Measurements from ENCODE around the gene IFIT3.

IFIT3 gene

DNA sequence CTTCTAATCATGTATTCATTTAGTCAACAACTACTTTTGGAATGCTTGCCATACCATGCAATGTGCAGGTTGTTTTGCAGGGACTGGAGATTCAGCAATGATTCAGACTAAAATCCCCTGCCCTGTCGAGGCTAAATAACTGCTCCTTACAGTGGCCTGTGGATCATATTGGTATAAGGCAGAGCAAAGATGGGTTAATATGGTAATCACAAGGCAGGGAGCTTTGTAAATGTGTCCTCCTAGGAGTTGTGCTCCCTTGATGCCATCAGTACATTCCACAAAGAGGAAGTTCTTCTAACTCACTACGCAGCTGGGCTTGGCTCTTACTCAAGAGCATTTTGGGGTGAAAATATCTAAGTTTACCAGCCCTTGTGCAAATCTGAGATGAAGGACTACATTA, 26.6 kb upstream of the IFIT3 start:
- Histone ChIP-seq H3K9ac (ENCODE audit: insufficient read length) (peak overlapping the region; percentile 67), H3K27ac (peak overlapping the region; percentile 68; the same call in 1 of the 2 replicates), H3K36me3 (ENCODE audit: insufficient read depth, low read length) (no peaks in the 10 kb centered on the region), H3K4me3 (peak overlapping the region; percentile 75), H3K9me3 (ENCODE audit: low read depth, low read length) (no peaks in the 10 kb centered on the region)
- DNase-seq (ENCODE audit: low read depth, low spot score): no peak
- TF ChIP-seq POLR2AphosphoS5 (IDR thresholded peaks at IDR 0.05; ENCODE audit: borderline replicate concordance, low read depth, low read length) (no peak), EZH2 (IDR thresholded peaks at IDR 0.05) (no peak), FOXP2 (optimal IDR thresholded peaks at IDR 0.05; ENCODE audit: control extremely low read depth, extremely low read length, insufficient read depth) (no peak)

DNA sequence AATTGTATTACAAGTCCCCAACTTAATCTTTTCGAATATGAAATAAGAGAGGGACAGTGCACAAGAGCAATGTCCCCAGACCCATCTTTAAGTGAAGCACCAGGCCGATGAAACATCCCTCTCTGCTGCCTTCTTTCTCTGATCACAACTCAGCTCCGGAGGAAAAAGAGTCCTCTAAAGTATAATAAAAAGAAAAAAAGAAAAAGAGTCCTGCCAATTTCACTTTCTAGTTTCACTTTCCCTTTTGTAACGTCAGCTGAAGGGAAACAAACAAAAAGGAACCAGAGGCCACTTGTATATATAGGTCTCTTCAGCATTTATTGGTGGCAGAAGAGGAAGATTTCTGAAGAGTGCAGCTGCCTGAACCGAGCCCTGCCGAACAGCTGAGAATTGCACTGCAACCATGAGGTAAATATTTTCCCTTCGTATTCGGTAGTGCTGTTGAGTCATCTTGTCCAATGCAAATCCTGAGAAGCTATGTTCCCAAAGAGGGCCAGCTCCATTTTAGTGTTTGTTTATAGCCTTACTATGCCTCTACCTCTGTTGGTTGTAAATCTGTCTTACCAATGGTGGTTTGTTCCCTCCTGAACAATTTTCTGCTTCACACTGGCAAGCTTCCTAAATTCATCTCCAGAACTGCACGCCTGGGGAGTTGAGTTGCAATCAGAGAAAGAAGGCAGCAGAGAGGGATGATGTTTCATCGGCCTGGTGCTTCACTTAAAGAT, 25.9 kb upstream of the IFIT3 start, which contains the start of gene IFIT2:
Gene IFIT2, plus strand, starts transcription at position 326 of the 725 bp plus-strand sequence. Its CDS starts 78 bp downstream, at position 404.
- Histone ChIP-seq H3K9me3 (ENCODE audit: low read depth, low read length) (no peaks in the 10 kb centered on the region), H3K4me3 (peak within 1 kb of the TSS; percentile 75), H3K9ac (ENCODE audit: insufficient read length) (peak within 1 kb of the TSS; percentile 67), H3K27ac (peak within 1 kb of the TSS; percentile 68; the same call in 1 of the 2 replicates), H3K36me3 (ENCODE audit: insufficient read depth, low read length) (no peaks in the 10 kb centered on the region)
- TF ChIP-seq FOXP2 (optimal IDR thresholded peaks at IDR 0.05; ENCODE audit: control extremely low read depth, extremely low read length, insufficient read depth): no peak
- no peak for TF ChIP-seq POLR2AphosphoS5 (IDR thresholded peaks at IDR 0.05; ENCODE audit: borderline replicate concordance, low read depth, low read length)
- no peak for DNase-seq (ENCODE audit: low read depth, low spot score)

DNA sequence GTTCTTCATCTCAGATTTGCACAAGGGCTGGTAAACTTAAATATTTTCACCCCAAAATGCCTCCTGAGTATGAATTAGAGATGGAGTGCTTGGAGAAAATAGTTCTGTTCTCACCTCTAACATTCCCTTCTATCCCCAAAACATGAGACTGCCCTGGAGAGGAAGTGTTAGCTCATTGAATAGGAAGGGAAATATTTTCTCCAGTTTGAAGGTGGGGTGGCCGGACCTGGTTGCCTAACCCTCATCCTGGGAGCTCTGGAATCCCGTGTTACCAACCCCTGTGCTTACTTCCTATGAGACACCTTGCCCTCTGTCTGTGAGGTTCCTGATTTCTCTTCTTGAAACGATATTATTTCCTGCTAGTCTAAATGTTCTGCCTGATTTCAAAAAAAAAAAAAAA, 25.2 kb upstream of the IFIT3 start:
- DNase-seq (ENCODE audit: low read depth, low spot score): no peak
- no peak overlapping the region for H3K27ac ChIP-seq
- H3K4me3 ChIP-seq: peak overlapping the region; percentile 75
- no peaks in the 10 kb centered on the region for H3K9me3 ChIP-seq (ENCODE audit: low read depth, low read length)
- TF ChIP-seq FOXP2 (optimal IDR thresholded peaks at IDR 0.05; ENCODE audit: control extremely low read depth, extremely low read length, insufficient read depth) (no peak), POLR2AphosphoS5 (IDR thresholded peaks at IDR 0.05; ENCODE audit: borderline replicate concordance, low read depth, low read length) (no peak), EZH2 (IDR thresholded peaks at IDR 0.05) (no peak)
- H3K36me3 ChIP-seq (ENCODE audit: insufficient read depth, low read length): no peaks in the 10 kb centered on the region
- H3K9ac ChIP-seq (ENCODE audit: insufficient read length): no peak overlapping the region

DNA sequence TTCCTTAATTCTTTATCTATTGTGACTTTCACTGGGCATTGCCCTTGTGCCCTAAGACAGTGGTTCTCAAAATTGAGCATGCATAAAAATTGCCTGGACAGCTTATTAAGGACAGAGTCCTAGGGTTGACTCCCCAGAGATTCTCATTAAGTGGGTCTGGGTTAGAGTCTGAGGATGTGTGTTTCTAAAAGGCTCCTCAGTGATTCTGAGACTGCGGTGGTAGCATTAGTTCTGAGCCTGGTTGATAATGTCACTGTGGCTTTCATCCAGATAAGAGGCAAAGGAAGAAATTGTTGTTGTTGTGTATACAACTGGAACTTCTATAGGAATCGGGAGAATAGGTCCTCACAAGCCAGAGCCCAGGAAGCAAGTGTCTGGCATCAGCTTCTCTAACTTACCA, 24.6 kb upstream of the IFIT3 start:
- H3K9me3 ChIP-seq (ENCODE audit: low read depth, low read length): no peaks in the 10 kb centered on the region
- TF ChIP-seq POLR2AphosphoS5 (IDR thresholded peaks at IDR 0.05; ENCODE audit: borderline replicate concordance, low read depth, low read length) (no peak), EZH2 (IDR thresholded peaks at IDR 0.05) (no peak), FOXP2 (optimal IDR thresholded peaks at IDR 0.05; ENCODE audit: control extremely low read depth, extremely low read length, insufficient read depth) (no peak)
- H3K36me3 ChIP-seq (ENCODE audit: insufficient read depth, low read length): no peaks in the 10 kb centered on the region
- H3K9ac ChIP-seq (ENCODE audit: insufficient read length): no peak overlapping the region
- no peak overlapping the region for H3K27ac ChIP-seq
- H3K4me3 ChIP-seq: no peak overlapping the region
- no peak for DNase-seq (ENCODE audit: low read depth, low spot score)

DNA sequence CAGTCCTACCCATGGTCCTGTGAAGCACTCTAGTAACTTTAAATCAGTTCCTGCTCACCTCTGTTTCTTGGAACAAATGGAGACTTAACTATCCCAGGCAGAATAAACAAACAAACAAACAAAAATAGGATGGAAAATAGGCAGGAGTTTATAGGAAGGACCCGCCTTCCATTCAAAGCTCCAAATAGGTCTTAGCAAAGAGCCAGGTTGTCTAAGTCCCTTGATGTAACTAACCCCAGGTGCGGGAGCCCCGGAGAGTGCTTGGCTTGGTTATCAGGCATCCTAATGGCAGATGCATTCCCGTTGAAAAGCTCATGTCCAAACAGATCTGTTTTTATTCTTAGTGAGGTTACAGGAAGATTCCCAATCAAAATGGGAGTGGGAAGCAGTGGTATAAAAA, 23.8 kb upstream of the IFIT3 start:
- Histone ChIP-seq H3K4me3 (no peak overlapping the region), H3K36me3 (ENCODE audit: insufficient read depth, low read length) (no peaks in the 10 kb centered on the region), H3K9me3 (ENCODE audit: low read depth, low read length) (no peaks in the 10 kb centered on the region), H3K27ac (no peak overlapping the region), H3K9ac (ENCODE audit: insufficient read length) (no peak overlapping the region)
- DNase-seq (ENCODE audit: low read depth, low spot score): no peak
- no peak for TF ChIP-seq EZH2 (IDR thresholded peaks at IDR 0.05)
- no peak for TF ChIP-seq POLR2AphosphoS5 (IDR thresholded peaks at IDR 0.05; ENCODE audit: borderline replicate concordance, low read depth, low read length)
- no peak for TF ChIP-seq FOXP2 (optimal IDR thresholded peaks at IDR 0.05; ENCODE audit: control extremely low read depth, extremely low read length, insufficient read depth)

DNA sequence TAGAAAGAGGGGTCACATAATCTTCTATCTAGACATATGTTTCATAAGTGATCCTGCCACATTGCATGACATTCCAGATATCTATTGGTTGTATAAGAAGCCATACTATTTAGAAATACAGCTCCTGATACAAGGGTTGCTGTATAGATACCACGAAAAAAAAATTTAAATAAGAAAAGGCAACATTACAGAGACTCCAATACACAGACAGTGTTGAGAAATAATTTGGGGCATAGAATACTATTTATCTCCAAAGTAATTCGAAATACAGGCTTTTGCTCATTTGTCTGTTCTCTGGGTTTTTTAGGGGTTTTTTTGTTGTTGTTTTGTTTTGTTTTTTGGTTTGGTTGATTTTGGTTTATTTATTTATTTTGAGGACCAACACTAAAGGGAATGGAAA, 23.4 kb upstream of the IFIT3 start:
- Histone ChIP-seq H3K27ac (no peak overlapping the region), H3K9me3 (ENCODE audit: low read depth, low read length) (no peaks in the 10 kb centered on the region), H3K36me3 (ENCODE audit: insufficient read depth, low read length) (no peaks in the 10 kb centered on the region), H3K4me3 (no peak overlapping the region), H3K9ac (ENCODE audit: insufficient read length) (no peak overlapping the region)
- TF ChIP-seq EZH2 (IDR thresholded peaks at IDR 0.05): no peak
- no peak for TF ChIP-seq FOXP2 (optimal IDR thresholded peaks at IDR 0.05; ENCODE audit: control extremely low read depth, extremely low read length, insufficient read depth)
- TF ChIP-seq POLR2AphosphoS5 (IDR thresholded peaks at IDR 0.05; ENCODE audit: borderline replicate concordance, low read depth, low read length): no peak
- DNase-seq (ENCODE audit: low read depth, low spot score): no peak

DNA sequence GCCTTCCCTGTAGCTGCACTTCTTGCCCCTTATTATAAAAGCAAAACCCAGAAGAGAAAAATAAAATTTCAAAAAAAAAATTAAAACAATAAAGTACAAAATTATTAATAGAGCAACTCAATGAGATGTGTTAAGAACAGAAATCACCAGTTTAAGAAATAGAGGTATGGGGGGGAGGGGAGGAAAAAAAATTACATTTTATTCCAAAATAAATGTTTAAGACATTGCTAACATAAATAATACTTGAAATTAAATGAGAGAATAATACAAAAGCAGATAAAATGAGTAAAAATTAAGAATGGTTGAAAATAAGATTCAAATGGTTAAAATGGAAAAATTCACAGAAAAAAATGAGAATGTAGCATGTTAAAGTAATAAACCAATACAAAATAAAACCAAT, 22.9 kb upstream of the IFIT3 start:
- no peaks in the 10 kb centered on the region for H3K36me3 ChIP-seq (ENCODE audit: insufficient read depth, low read length)
- no peak overlapping the region for H3K9ac ChIP-seq (ENCODE audit: insufficient read length)
- no peak overlapping the region for H3K4me3 ChIP-seq
- H3K27ac ChIP-seq: no peak overlapping the region
- TF ChIP-seq EZH2 (IDR thresholded peaks at IDR 0.05) (no peak), FOXP2 (optimal IDR thresholded peaks at IDR 0.05; ENCODE audit: control extremely low read depth, extremely low read length, insufficient read depth) (no peak), POLR2AphosphoS5 (IDR thresholded peaks at IDR 0.05; ENCODE audit: borderline replicate concordance, low read depth, low read length) (no peak)
- DNase-seq (ENCODE audit: low read depth, low spot score): no peak
- no peaks in the 10 kb centered on the region for H3K9me3 ChIP-seq (ENCODE audit: low read depth, low read length)

DNA sequence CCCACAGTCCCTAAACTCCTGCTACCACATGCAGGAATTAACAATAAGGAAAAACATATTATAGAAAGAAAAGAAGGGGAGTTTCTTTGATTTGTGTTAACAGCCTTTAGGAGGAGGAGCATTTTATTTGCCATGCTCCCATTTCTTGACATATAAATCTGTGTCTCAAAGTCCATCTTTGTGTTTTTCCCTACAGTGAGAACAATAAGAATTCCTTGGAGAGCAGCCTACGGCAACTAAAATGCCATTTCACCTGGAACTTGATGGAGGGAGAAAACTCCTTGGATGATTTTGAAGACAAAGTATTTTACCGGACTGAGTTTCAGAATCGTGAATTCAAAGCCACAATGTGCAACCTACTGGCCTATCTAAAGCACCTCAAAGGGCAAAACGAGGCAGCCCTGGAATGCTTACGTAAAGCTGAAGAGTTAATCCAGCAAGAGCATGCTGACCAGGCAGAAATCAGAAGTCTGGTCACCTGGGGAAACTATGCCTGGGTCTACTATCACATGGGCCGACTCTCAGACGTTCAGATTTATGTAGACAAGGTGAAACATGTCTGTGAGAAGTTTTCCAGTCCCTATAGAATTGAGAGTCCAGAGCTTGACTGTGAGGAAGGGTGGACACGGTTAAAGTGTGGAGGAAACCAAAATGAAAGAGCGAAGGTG, 21.9 kb upstream of the IFIT3 start:
- H3K4me3 ChIP-seq: no peak overlapping the region
- TF ChIP-seq FOXP2 (optimal IDR thresholded peaks at IDR 0.05; ENCODE audit: control extremely low read depth, extremely low read length, insufficient read depth) (no peak), EZH2 (IDR thresholded peaks at IDR 0.05) (no peak), POLR2AphosphoS5 (IDR thresholded peaks at IDR 0.05; ENCODE audit: borderline replicate concordance, low read depth, low read length) (no peak)
- DNase-seq (ENCODE audit: low read depth, low spot score): no peak

More for the DNA sequence above, 21.9 kb upstream of the IFIT3 start:
- no peaks in the 10 kb centered on the region for H3K36me3 ChIP-seq (ENCODE audit: insufficient read depth, low read length)
- no peak overlapping the region for H3K9ac ChIP-seq (ENCODE audit: insufficient read length)
- H3K27ac ChIP-seq: no peak overlapping the region
- no peaks in the 10 kb centered on the region for H3K9me3 ChIP-seq (ENCODE audit: low read depth, low read length)
